Activated CD8-positive, alpha-beta memory T cell treated with anti-CD3 and anti-CD28 coated beads for 4 hours (primary cell): ENCODE measurements around the gene PRR23C.

Experiments used
- DNase-seq, 2 donors: peaks; one replicate each; pipeline ENCODE4 v3.0.0-alpha.2; 2020; ENCODE audit warnings: low read depth in 2 of 2

PRR23C gene

GRCh38 chr3:139005356-139005993 is 39.2 kb downstream of the PRR23C start:
- DNase-seq = no peak

- DNase-seq = no peak
These were observed 49.0 kb downstream of the PRR23C start for GRCh38 chr3:138995706-138996105.
